SK-N-SH treated with all-trans-retinoic acid at 6 μM for 48 hours (cell line): ENCODE measurements around the gene CCDC87.

Experiments used
- PATZ1 ChIP-seq: fragments of 250-450 bp; sonication (Bioruptor Pico); IDR thresholded peaks from 2 replicates; pipeline ENCODE4 v1.8.0; 2020; ENCODE audit warnings: mild to moderate bottlenecking, moderate library complexity, borderline replicate concordance
- PPARA ChIP-seq: fragments of 250-450 bp; sonication (Bioruptor Pico); IDR thresholded peaks from 2 replicates; pipeline ENCODE4 v1.5.0; 2020; ENCODE audit warnings: mild to moderate bottlenecking, borderline replicate concordance
- SNAI2 ChIP-seq: fragments of 250-450 bp; sonication (Bioruptor Pico); IDR thresholded peaks from 2 replicates; pipeline ENCODE4 v1.5.0; 2020; ENCODE audit warnings: mild to moderate bottlenecking, moderate library complexity
- TOX ChIP-seq: fragments of 250-450 bp; sonication (Bioruptor Pico); IDR thresholded peaks from 2 replicates; pipeline ENCODE4 v1.8.0; 2021; ENCODE audit warnings: mild to moderate bottlenecking, moderate library complexity, borderline replicate concordance
- ZFP3 ChIP-seq: fragments of 250-450 bp; sonication (Bioruptor Pico); IDR thresholded peaks from 2 replicates; pipeline ENCODE4 v1.5.0; 2020; ENCODE audit warnings: mild to moderate bottlenecking, moderate library complexity
- ZFP30 ChIP-seq: fragments of 450-650 bp; formaldehyde crosslinking; IDR thresholded peaks from 2 replicates; pipeline ENCODE4 v1.5.0; 2022; ENCODE audit warnings: mild to moderate bottlenecking, moderate library complexity
- ZNF70 ChIP-seq: fragments of 450-650 bp; formaldehyde crosslinking; IDR thresholded peaks from 2 replicates; pipeline ENCODE4 v1.5.0; 2020; ENCODE audit warnings: mild to moderate bottlenecking, moderate library complexity
- TF ChIP-seq, protein P1 (sequence below): fragments of 250-450 bp; sonication (Bioruptor Pico); IDR thresholded peaks from 2 replicates; pipeline ENCODE4 v1.5.1; 2021; ENCODE audit warnings: mild to moderate bottlenecking, moderate library complexity
- TF ChIP-seq, protein P2 (sequence below): fragments of 250-450 bp; sonication (Bioruptor Pico); IDR thresholded peaks from 2 replicates; pipeline ENCODE4 v1.5.0; 2020; ENCODE audit warnings: mild to moderate bottlenecking, moderate library complexity

- TF ChIP-seq ZFP30 (no peak), PPARA (CRISPR knock-in tag) (no peak), SNAI2 (CRISPR knock-in tag) (no peak), ZFP3 (CRISPR knock-in tag) (no peak), PATZ1 (CRISPR knock-in tag) (no peak), TOX (CRISPR knock-in tag) (no peak), ZNF70 (CRISPR knock-in tag) (no peak)
- TF ChIP-seq, protein P1, sequence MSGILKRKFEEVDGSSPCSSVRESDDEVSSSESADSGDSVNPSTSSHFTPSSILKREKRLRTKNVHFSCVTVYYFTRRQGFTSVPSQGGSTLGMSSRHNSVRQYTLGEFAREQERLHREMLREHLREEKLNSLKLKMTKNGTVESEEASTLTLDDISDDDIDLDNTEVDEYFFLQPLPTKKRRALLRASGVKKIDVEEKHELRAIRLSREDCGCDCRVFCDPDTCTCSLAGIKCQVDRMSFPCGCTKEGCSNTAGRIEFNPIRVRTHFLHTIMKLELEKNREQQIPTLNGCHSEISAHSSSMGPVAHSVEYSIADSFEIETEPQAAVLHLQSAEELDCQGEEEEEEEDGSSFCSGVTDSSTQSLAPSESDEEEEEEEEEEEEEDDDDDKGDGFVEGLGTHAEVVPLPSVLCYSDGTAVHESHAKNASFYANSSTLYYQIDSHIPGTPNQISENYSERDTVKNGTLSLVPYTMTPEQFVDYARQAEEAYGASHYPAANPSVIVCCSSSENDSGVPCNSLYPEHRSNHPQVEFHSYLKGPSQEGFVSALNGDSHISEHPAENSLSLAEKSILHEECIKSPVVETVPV: no peak
- TF ChIP-seq, protein P2, sequence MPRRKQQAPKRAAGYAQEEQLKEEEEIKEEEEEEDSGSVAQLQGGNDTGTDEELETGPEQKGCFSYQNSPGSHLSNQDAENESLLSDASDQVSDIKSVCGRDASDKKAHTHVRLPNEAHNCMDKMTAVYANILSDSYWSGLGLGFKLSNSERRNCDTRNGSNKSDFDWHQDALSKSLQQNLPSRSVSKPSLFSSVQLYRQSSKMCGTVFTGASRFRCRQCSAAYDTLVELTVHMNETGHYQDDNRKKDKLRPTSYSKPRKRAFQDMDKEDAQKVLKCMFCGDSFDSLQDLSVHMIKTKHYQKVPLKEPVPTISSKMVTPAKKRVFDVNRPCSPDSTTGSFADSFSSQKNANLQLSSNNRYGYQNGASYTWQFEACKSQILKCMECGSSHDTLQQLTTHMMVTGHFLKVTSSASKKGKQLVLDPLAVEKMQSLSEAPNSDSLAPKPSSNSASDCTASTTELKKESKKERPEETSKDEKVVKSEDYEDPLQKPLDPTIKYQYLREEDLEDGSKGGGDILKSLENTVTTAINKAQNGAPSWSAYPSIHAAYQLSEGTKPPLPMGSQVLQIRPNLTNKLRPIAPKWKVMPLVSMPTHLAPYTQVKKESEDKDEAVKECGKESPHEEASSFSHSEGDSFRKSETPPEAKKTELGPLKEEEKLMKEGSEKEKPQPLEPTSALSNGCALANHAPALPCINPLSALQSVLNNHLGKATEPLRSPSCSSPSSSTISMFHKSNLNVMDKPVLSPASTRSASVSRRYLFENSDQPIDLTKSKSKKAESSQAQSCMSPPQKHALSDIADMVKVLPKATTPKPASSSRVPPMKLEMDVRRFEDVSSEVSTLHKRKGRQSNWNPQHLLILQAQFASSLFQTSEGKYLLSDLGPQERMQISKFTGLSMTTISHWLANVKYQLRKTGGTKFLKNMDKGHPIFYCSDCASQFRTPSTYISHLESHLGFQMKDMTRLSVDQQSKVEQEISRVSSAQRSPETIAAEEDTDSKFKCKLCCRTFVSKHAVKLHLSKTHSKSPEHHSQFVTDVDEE: no peak
Observed at GRCh38 chr11:66626926-66627325, 34.1 kb upstream of the CCDC87 start.
